GM18498 (cell line): Measurements from ENCODE around the gene GASK1A.
A peak's percentile ranks its signal among the peaks of the same experiment; 100 is the strongest.

Source experiments
- ATAC-seq: cut with Tn5 transposase; IDR thresholded peaks from one replicate; pipeline ENCODE4 v1.9.1; 2021; ENCODE audit warnings: mild to moderate bottlenecking, moderate library complexity; ENCODE audit not compliant: unreplicated experiment

GASK1A gene

DNA sequence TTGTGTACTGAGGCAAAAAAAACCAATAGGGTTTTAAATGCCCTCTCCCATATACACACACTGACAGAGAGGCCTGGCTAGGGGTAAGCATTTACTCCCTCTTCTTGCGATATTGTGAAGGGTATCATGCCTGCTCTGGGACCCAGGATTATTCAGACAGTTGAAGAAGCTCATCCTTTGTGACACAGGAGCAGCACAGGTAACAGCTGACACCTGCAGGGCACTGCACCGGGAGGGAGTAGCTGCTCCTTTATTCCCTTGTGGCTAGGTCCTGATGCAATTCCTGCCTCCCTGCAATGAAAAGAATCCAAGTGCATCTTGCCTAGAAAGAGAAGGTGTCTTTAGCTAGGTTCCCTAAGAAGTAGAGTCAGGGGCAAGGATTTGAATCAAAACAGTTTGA, 103.3 kb downstream of the GASK1A start:
- ATAC-seq: no peak

DNA sequence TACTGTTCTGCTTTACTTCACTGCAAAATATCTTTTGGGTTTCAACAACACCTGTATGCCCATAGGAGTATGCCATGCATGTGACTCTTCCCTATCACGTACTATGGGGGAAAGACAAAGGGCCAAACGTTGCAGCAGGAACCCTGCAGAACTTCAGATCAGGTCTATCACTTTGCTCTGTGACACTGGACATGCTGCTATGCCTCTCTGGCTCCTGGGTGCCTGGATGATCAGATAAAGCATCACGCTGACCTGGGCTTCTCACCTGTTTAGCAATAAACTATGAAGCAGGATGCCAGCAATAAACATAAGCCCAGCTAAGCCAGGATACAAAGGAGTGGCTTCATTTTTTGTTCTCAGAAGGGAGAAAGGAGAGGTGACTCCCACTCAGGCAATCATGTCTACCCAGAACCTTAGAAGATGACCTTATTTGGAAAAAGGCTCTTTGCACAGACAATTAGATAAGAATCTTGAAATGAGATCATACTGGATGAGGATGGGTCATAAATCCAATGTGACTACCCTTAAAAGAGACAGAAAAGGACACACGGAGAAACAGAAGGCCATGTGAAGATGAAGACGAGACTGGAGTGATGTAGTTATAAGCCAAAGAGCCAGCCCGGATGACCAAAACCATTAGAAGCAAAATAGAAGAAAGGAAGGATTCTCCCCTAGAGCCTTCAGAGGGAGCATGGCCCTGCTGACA, 107.5 kb downstream of the GASK1A start:
- ATAC-seq: no peak

GRCh38 chr3:43087249-43087776, 108.2 kb downstream of the GASK1A start:
- ATAC-seq: no peak

GRCh38 chr3:43089081-43089480, 110.0 kb downstream of the GASK1A start:
- ATAC-seq: no peak

- ATAC-seq: no peak
Observed at GRCh38 chr3:43090238-43090637, 111.1 kb downstream of the GASK1A start.

- no peak for ATAC-seq
Observed at GRCh38 chr3:43091481-43091880, 112.4 kb downstream of the GASK1A start.

GRCh38 chr3:43093006-43093405, 113.9 kb downstream of the GASK1A start:
- ATAC-seq: no peak

DNA sequence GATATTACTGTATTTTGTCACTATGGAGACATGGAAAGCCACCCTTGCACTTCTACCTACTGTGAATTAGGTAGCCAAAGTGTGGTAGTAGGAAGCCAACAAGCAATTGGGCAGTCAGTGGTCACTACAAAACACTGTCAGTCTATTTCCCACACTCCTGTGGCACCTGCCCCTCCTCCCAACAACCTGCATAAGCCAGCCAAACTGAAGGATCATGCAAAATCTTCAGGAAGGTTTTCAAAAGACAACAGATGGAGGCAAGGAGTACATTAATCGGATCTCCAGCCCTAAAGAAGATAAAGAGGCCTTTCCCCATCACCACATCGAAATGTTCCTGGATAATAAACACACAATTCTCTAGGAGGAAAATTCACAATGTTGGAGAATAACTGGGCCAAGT, 114.9 kb downstream of the GASK1A start:
- no peak for ATAC-seq

DNA sequence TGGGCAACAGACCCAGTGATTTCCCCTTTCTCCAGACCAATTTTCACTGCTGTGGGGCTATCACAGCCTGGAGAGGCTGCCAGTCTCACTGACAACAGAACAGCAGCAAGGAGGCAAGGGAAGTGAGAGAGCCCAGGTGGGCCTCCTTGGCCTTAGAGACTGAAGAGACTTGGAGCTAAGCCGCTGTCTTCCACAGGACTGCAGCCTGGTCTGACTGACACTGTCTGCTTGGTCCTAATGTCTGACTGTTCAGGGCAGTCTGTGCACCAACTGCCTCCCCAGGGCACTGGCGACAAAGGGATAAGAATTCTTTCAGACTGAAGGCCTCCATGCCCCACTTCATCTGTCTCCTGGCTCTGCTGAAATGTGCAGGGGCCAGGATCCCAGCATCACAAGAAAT, 115.3 kb downstream of the GASK1A start:
- ATAC-seq: no peak

GRCh38 chr3:43094851-43095250, 115.7 kb downstream of the GASK1A start:
- no peak for ATAC-seq

DNA sequence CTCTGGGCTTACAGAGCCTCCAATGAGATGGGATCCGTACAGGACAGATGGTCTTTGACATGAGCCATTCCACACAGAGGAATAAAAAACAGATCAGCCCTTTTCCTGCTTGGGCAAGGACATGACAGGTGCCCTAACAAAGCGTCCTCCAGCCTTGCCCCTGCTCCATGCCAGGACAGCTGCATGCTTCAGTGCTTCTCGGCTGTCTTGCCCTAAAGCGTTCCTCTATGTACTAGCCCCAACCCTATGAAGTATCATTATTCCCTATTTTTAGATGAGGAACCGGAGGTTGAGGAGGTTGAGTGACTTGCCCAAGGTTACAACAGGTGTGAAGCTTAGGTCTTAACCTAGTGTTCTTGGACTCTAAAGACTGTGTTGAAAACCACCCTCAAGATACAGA, 116.3 kb downstream of the GASK1A start:
- ATAC-seq: no peak

DNA sequence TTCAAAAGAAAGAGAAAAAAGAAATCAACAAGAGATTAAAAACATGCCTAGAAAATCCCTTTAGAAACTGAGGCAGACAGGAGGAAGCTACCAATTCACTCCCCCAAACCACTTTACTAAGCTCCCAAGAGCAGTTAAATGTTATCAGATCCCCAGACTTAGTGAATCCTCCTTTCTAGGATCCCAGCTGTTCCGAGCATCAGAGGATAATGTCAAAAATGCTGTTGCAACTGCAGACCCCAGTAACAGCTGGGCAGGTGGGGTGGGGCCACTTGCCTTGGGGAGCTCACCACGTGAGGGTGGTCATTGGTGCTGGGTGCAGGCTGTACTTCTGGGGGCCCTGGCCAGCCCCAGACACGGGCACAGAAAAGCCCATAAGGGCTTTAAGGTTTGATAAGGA, 117.7 kb downstream of the GASK1A start:
- ATAC-seq: no peak

- ATAC-seq: no peak
Observed at GRCh38 chr3:43097400-43098080, 118.4 kb downstream of the GASK1A start.

DNA sequence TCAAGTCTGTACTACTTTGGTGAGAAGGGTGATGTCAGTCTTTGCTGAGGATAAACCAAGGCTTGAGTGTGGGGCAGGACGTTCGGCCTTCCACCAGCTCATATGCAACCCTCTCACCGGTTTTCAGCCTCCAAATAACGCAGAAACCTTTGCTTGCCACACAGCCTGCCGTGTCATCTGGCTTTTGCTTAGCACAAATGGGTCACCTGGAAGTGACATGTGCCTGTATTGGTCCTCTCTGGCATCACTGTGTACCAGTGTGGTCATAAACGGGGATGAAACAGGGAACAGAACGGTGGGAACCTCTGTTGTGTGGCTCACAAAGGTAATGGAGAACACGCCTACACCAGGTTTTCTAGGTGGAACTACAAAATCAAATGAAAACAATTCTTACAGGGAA, 119.7 kb downstream of the GASK1A start:
- ATAC-seq: no peak

DNA sequence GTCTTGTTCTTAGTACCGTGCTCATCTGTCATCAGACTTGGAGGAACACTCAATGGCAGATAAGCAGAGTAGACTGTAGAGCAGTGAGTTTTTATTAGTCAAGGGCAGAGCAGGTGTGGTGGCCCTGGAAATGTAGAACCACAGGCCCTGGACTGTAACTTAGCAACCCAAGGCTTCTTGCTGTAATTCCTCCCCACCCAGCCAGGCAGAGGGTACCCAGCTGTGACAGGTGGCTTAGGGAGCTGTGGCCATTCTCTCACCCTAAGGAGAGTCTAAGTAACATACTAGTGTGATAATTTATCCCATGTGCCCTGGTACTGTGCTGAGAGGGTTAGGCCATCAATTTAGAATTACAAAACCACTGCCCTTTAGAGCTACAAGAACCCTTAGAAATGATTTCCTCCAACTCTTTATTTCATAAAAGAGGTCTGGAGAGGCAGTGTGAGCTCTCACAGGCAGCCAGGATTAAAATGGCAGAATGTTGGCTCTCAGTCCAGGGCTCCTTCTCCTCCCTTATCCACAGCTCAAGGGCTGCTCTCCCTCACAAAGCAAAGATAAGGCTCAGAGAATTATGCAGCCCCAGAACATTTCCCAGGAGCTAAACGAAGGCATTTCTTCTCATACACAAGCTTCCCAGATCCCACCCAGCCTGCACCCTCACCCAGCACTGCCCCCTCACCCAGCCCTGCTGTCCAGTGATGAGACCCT, 123.8 kb downstream of the GASK1A start:
- ATAC-seq: no peak

GRCh38 chr3:43104039-43104438, 124.9 kb downstream of the GASK1A start:
- no peak for ATAC-seq

GRCh38 chr3:43104660-43105595, 125.8 kb downstream of the GASK1A start:
- ATAC-seq: no peak

DNA sequence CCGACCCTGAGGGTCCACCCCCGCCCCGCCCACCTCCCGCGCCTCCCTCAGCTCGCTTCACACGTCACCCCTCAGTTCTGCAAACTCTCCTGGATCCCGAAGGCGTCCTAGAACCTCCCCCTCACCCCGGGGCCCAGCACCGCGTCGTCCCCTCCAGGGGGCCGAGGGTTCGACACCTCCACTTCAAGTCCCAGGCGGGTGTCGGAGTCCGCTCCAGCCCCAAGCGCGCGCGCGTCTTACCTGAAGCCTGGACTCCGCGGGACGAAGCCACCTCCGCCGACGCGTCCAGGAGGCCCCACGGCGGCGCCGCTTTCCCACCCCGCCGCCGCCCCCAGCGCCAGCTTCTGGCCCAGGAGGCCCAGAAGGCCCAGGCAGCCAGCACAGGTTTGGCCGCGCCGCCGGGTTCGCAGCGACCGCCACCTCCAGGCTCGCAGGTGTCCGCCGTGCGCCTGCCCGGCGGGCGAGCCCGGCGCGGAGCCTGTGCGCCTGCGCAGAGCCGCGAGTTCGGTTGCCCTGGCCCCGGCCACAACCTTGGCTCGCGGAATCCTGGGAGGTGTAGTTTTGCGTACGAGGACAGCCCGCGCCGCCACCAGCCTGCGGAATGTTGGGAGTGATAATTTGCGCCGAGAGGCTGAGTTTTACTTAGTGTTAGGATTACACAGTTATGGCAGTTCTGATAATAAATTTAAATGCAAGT, 126.6 kb downstream of the GASK1A start, which contains the start of gene POMGNT2:
TSS of gene POMGNT2 (minus strand) at position 484 of the 697 bp plus-strand sequence. CDS start 24,648 bp downstream, outside the sequence.
- peak; percentile 98 for ATAC-seq

GRCh38 chr3:43106293-43106628, 127.2 kb downstream of the GASK1A start:
- no peak for ATAC-seq
